B cell (primary cell): ENCODE results near the gene IFNA2. TPM values are rescaled to one million over a fixed set of nuclear protein-coding genes. Genes with fewer than 3 reads are reported as not detected.
A peak's percentile ranks its signal among the peaks of the same experiment; 100 is the strongest.

Experiments used
- ATAC-seq: fragments of 200-7000 bp; cut with Tn5 transposase; one replicate; pipeline ENCODE4 v1.10.0; 2021; ENCODE audit warnings: low read depth, mild to moderate bottlenecking, moderate number of reproducible peaks, moderate library complexity
- CTCF ChIA-PET: fragments of 350-600 bp; sonication (Branson Sonifier 250); formaldehyde crosslinking; loops from one replicate; lab custom pipeline; 2021; ENCODE audit warnings: antibody characterized with exemption, inconsistent platforms; lab: Charles Lee
- POLR2A ChIA-PET: fragments of 350-600 bp; sonication (Branson Sonifier 250); formaldehyde crosslinking; loops from one replicate; lab custom pipeline; 2021; ENCODE audit warnings: antibody characterized with exemption; lab: Charles Lee
- DNase-seq: peaks from one replicate; pipeline ENCODE4 v3.0.0; 2013
- H2AFZ ChIP-seq: 2 replicates; pipeline ENCODE4 v1.6.1; 2012; ENCODE audit warnings: mild to moderate bottlenecking, low read depth, low read length; ENCODE audit not compliant: insufficient read depth, poor library complexity, severe bottlenecking
- H3K27ac ChIP-seq, 2 donors: 1 replicate in 1 of 2; 2 replicates in 1 of 2; pipeline ENCODE4 v1.5.1; 2012 to 2013; ENCODE audit warnings: low read length in 2 of 2, mild to moderate bottlenecking in 2 of 2, moderate library complexity in 1 of 2
- H3K27me3 ChIP-seq, 4 experiments: fragments of 200-600 bp in 1 of 4; sonication (generic) in 1 of 4; replicated peaks in 1 of 4; 1 replicate in 2 of 4; 2 replicates in 2 of 4; pipeline versions ENCODE4 v1.6.1 to v1.7.0; 2013 to 2016; ENCODE audit warnings: low read length in 3 of 4, mild to moderate bottlenecking in 2 of 4, mixed read lengths in 1 of 4, moderate library complexity in 1 of 4; ENCODE audit not compliant: insufficient read depth in 4 of 4, control insufficient read depth in 3 of 4; ENCODE audit errors: control extremely low read depth in 1 of 4
- H3K36me3 ChIP-seq, 2 experiments: replicated peaks in 1 of 2; 1 replicate in 1 of 2; 2 replicates in 1 of 2; pipeline versions ENCODE4 v1.6.1 to v1.7.1; 2013; ENCODE audit warnings: low read length in 1 of 2; ENCODE audit not compliant: insufficient read depth in 2 of 2, control insufficient read depth in 1 of 2; ENCODE audit errors: control extremely low read depth in 1 of 2, extremely low read depth in 1 of 2
- H3K4me1 ChIP-seq, 2 donors: fragments of 200-600 bp in 1 of 2; sonication (generic) in 1 of 2; 1 replicate in 1 of 2; 2 replicates in 1 of 2; pipeline versions ENCODE4 v1.5.1 to v1.6.1; 2013 to 2017; ENCODE audit warnings: low read length in 2 of 2; ENCODE audit not compliant: control insufficient read depth in 2 of 2, insufficient read depth in 2 of 2
- H3K4me2 ChIP-seq: replicated peaks from 2 replicates; pipeline ENCODE3; 2012; ENCODE audit warnings: mild to moderate bottlenecking, low read depth, low read length; ENCODE audit not compliant: poor library complexity, severe bottlenecking
- H3K4me3 ChIP-seq, 5 experiments: fragments of 200-600 bp in 1 of 5; sonication (generic) in 1 of 5; 1 replicate in 3 of 5; 2 replicates in 2 of 5; pipeline versions ENCODE4 v1.5.1 to v1.7.0; 2011 to 2016; ENCODE audit warnings: low read length in 4 of 5, mild to moderate bottlenecking in 4 of 5, low read depth in 2 of 5, control low read depth in 1 of 5, moderate library complexity in 1 of 5; ENCODE audit not compliant: insufficient read depth in 1 of 5; ENCODE audit errors: control extremely low read depth in 1 of 5, extremely low read depth in 1 of 5
- H3K79me2 ChIP-seq: fragments of 200-600 bp; sonication (generic); one replicate; pipeline ENCODE4 v1.6.0; 2016; ENCODE audit warnings: low read length; ENCODE audit not compliant: control insufficient read depth, insufficient read depth
- H3K9ac ChIP-seq: fragments of 200-600 bp; sonication (generic); 2 replicates; pipeline ENCODE4 v1.6.1; 2017; ENCODE audit warnings: mild to moderate bottlenecking, low read length, moderate library complexity
- H3K9me3 ChIP-seq, 3 donors: one replicate each; pipeline versions ENCODE4 v1.6.1 to v1.7.1; 2013; ENCODE audit warnings: low read length in 2 of 3; ENCODE audit not compliant: control insufficient read depth in 2 of 3, insufficient read depth in 1 of 3; ENCODE audit errors: control extremely low read depth in 1 of 3
- H4K20me1 ChIP-seq: 2 replicates; pipeline ENCODE4 v1.6.0; 2012; ENCODE audit warnings: mild to moderate bottlenecking, low read length; ENCODE audit not compliant: insufficient read depth, control insufficient read depth, poor library complexity, severe bottlenecking
- H3K27ac Mint-ChIP-seq: one replicate; pipeline ENCODE4 v1.8.0; 2021; ENCODE audit warnings: mixed read lengths
- H3K27me3 Mint-ChIP-seq: one replicate; pipeline ENCODE4 v1.8.0; 2021; ENCODE audit warnings: mixed read lengths
- H3K4me1 Mint-ChIP-seq: one replicate; pipeline ENCODE4 v1.8.0; 2021; ENCODE audit warnings: mixed read lengths
- H3K4me3 Mint-ChIP-seq: one replicate; pipeline ENCODE4 v1.8.0; 2021; ENCODE audit warnings: mixed read lengths
- H3K9me3 Mint-ChIP-seq: one replicate; pipeline ENCODE4 v1.8.0; 2022; ENCODE audit warnings: mixed read lengths; ENCODE audit not compliant: insufficient read depth
- EZH2 ChIP-seq: IDR thresholded peaks from 2 replicates; pipeline ENCODE4 v1.6.1; 2012; ENCODE audit warnings: borderline replicate concordance, low read depth, mild to moderate bottlenecking, moderate library complexity, low read length; ENCODE audit not compliant: insufficient read depth, poor library complexity, severe bottlenecking
- WGBS: methylation state at CpG from one replicate; pipeline ENCODE4 v1.1.5; 2013; ENCODE audit warnings: missing lambda C conversion rate; ENCODE audit not compliant: insufficient coverage; 5-methylcytosine and 5-hydroxymethylcytosine counted together
- intact Hi-C: fragments of 100-400 bp; cut with micrococcal nuclease; formaldehyde crosslinking; loops from one replicate; pipeline ENCODE4 v1.10.0; 2022
- polyA plus RNA-seq: library from polyadenylated mRNA; depleted of rRNA; stranded (reverse); fragments of >200 nt; gene quantifications from 2 replicates; pipeline ENCODE4 v1.2.3, GENCODE V29; 2012
- total RNA-seq, 2 donors: library from RNA; stranded (reverse); fragments of 120-200 nt in 1 of 2; gene quantifications; 1 replicate in 1 of 2; 2 replicates in 1 of 2; pipeline versions ENCODE4 v1.2.3 to v1.2.4, GENCODE V29; 2013 to 2022
- TF ChIP-seq, protein P1 (sequence below): fragments of 200-600 bp; IDR thresholded peaks from one replicate; pipeline ENCODE4 v1.8.0; 2022; ENCODE audit warnings: antibody characterized with exemption, mild to moderate bottlenecking

The IFNA2 gene
- total and polyA plus RNA-seq, 2 donors (not counting 1 experiment from before 2014, with no cell fraction given), result not detected

GRCh38 chr9:21362287-21362686 is 22.9 kb downstream of the IFNA2 start:
- Histone ChIP-seq H3K4me2 (no peak overlapping the region), H3K36me3 (no peaks in the 10 kb centered on the region), H4K20me1 (no peaks in the 10 kb centered on the region), H3K9me3 (no peaks in the 10 kb centered on the region), H3K9ac (no peak overlapping the region), H2AFZ (no peak overlapping the region), H3K4me3 (no peak overlapping the region), H3K4me1 (peaks cover 8 to 9% of the 10 kb centered on the region in 2 donors), H3K27me3 (peaks cover 0 to 8% (median 2%) of the 10 kb centered on the region in 4 experiments), H3K27ac (no peak overlapping the region), H3K79me2 (no peaks in the 10 kb centered on the region)
- no peak for TF ChIP-seq EZH2
- TF ChIP-seq, protein P1, sequence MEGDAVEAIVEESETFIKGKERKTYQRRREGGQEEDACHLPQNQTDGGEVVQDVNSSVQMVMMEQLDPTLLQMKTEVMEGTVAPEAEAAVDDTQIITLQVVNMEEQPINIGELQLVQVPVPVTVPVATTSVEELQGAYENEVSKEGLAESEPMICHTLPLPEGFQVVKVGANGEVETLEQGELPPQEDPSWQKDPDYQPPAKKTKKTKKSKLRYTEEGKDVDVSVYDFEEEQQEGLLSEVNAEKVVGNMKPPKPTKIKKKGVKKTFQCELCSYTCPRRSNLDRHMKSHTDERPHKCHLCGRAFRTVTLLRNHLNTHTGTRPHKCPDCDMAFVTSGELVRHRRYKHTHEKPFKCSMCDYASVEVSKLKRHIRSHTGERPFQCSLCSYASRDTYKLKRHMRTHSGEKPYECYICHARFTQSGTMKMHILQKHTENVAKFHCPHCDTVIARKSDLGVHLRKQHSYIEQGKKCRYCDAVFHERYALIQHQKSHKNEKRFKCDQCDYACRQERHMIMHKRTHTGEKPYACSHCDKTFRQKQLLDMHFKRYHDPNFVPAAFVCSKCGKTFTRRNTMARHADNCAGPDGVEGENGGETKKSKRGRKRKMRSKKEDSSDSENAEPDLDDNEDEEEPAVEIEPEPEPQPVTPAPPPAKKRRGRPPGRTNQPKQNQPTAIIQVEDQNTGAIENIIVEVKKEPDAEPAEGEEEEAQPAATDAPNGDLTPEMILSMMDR, result no peak
- Mint-ChIP-seq H3K27me3 (peaks cover 26% of the 10 kb centered on the region), H3K4me1 (peaks cover 12% of the 10 kb centered on the region), H3K9me3 (no peaks in the 10 kb centered on the region), H3K4me3 (no peak overlapping the region), H3K27ac (no peak overlapping the region)
- ChIA-PET POLR2A (no interaction called here), CTCF (interaction anchor here (1.0 kb wide), 1 partner anchor 32 kb away, joined by 3 read pairs; no protein-coding TSS in a partner anchor)
- 100% methylated on average over 1 of the region's 8 CpGs for WGBS
- intact Hi-C loops, result no loop called here
- DNase-seq (no peak), ATAC-seq (no peak)

DNA sequence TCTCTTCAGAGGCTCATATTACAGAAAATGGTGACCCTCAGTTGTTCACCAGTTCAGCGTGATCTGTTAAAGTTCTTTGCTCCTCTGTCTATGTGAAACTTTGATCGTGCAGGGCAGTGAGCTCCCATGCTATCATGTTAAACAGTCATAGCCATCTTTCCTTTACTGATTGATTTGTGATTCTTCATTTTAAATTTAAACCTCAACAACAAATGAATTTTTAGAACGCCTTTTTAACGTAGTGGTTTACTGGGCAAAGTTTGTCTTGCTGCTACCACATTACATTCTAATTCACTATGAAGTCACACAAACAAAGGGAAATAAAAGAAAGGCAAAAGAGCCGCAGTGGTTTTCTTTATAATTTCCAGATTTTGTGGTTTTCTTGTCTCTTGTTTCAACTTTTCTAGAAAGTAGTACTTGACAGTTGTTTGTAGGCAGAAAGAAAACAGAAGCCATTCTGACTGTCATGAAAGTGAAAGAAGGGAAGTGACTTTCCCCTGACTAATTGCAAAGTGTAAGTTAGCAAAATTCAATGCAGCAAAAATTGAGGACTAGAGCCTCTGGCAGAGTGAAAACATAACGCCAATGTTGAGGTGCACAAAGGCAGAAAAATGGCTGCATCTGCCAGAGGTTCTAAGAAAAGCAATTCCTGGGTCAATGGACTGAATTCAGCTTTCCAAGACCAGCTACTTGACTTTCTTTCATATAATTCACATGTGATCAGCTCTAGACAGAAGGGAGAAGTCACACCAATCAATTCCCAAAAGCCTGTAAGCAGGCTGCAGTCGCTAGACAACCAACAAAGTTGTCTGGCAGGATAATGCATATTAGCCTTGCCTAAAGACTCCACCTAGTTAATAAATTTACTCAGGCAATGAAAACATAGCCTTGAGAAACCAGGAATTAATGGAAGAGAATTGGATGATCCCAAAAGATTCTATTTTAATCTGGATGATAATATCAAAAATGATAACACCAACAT is 27.4 kb downstream of the IFNA2 start:
- Histone ChIP-seq H3K4me2 (peak overlapping the region; percentile 34), H3K27me3 (no peaks in the 10 kb centered on the region), H3K4me3 (peak overlapping the region in 1 of 5 experiments; percentile 8), H3K27ac (no peak overlapping the region), H4K20me1 (no peaks in the 10 kb centered on the region), H2AFZ (no peak overlapping the region), H3K36me3 (no peaks in the 10 kb centered on the region), H3K9ac (no peak overlapping the region), H3K9me3 (peaks cover 0 to 4% (median 0%) of the 10 kb centered on the region in 3 donors), H3K4me1 (peaks cover 8% of the 10 kb centered on the region in 2 donors), H3K79me2 (no peaks in the 10 kb centered on the region)
- H3K9me3 Mint-ChIP-seq, result peaks cover 5% of the 10 kb centered on the region
- no peak overlapping the region for H3K27ac Mint-ChIP-seq
- ATAC-seq, result no peak
- peaks cover 11% of the 10 kb centered on the region for H3K4me1 Mint-ChIP-seq
- POLR2A ChIA-PET, result no interaction called here
- H3K4me3 Mint-ChIP-seq, result no peak overlapping the region
- TF ChIP-seq, protein P1, result no peak
- no peak for TF ChIP-seq EZH2
- CTCF ChIA-PET, result no interaction called here
- 36% methylated on average over 3 of the region's 7 CpGs for WGBS
- DNase-seq, result peak; percentile 45
- intact Hi-C loops, result no loop called here
- peaks cover 12% of the 10 kb centered on the region for H3K27me3 Mint-ChIP-seq
